HepG2 (cell line): ENCODE data around the gene NRSN2. TPM values are rescaled to one million over a fixed set of nuclear protein-coding genes. Genes with fewer than 3 reads are reported as not detected.

Experiments used
- ATAD3A ChIP-seq: sonication (generic); formaldehyde crosslinking; IDR thresholded peaks from 2 replicates; pipeline ENCODE4 v1.4.0; 2020; ENCODE audit warnings: missing genetic modification reagents
- CC2D1A ChIP-seq: sonication (generic); formaldehyde crosslinking; IDR thresholded peaks from 2 replicates; pipeline ENCODE4 v1.8.1; 2023; ENCODE audit warnings: mild to moderate bottlenecking, missing genetic modification reagents
- ERF ChIP-seq: IDR thresholded peaks from 2 replicates; pipeline ENCODE4 v1.6.1; 2018; ENCODE audit warnings: missing biosample characterization, missing genetic modification reagents
- FOXO4 ChIP-seq: sonication (generic); formaldehyde crosslinking; conservative IDR thresholded peaks from 2 replicates; pipeline ENCODE4 v1.8.1; 2023; ENCODE audit warnings: missing genetic modification reagents
- HNRNPK ChIP-seq: fragments of 200-400 bp; formaldehyde crosslinking; IDR thresholded peaks from 2 replicates; pipeline ENCODE4 v1.6.1; 2018; ENCODE audit warnings: low read length, low read depth, moderate library complexity, mild to moderate bottlenecking; ENCODE audit not compliant: poor library complexity, severe bottlenecking
- MNT ChIP-seq: fragments of 450-650 bp; IDR thresholded peaks from 2 replicates; pipeline ENCODE4 v1.6.1; 2016
- MTF1 ChIP-seq: sonication (generic); formaldehyde crosslinking; IDR thresholded peaks from 2 replicates; pipeline ENCODE4 v1.5.0; 2020; ENCODE audit warnings: missing genetic modification reagents
- NFRKB ChIP-seq: fragments of 450-650 bp; IDR thresholded peaks from 2 replicates; pipeline ENCODE4 v1.6.1; 2017
- PAX8 ChIP-seq: sonication (generic); formaldehyde crosslinking; IDR thresholded peaks from 2 replicates; pipeline ENCODE4 v1.8.0; 2022; ENCODE audit warnings: mild to moderate bottlenecking, missing genetic modification reagents, borderline replicate concordance
- PBX3 ChIP-seq: sonication (generic); formaldehyde crosslinking; IDR thresholded peaks from 2 replicates; pipeline ENCODE4 v1.8.1; 2023; ENCODE audit warnings: missing genetic modification reagents, inconsistent platforms, borderline replicate concordance
- POGZ ChIP-seq: sonication (generic); formaldehyde crosslinking; IDR thresholded peaks from 2 replicates; pipeline ENCODE4 v1.4.0; 2020; ENCODE audit warnings: mild to moderate bottlenecking, missing genetic modification reagents
- RAD21 ChIP-seq: fragments of 450-650 bp; formaldehyde crosslinking; IDR thresholded peaks from 2 replicates; pipeline ENCODE4 v1.5.0; 2020; ENCODE audit warnings: mild to moderate bottlenecking
- RNF2 ChIP-seq: fragments of 450-650 bp; conservative IDR thresholded peaks from 2 replicates; pipeline ENCODE4 v1.6.1; 2016; ENCODE audit warnings: low read depth
- RNF219 ChIP-seq: sonication (generic); formaldehyde crosslinking; IDR thresholded peaks from 2 replicates; pipeline ENCODE4 v1.5.0; 2020; ENCODE audit warnings: mild to moderate bottlenecking, missing genetic modification reagents
- SCMH1 ChIP-seq: sonication (generic); formaldehyde crosslinking; IDR thresholded peaks from 2 replicates; pipeline ENCODE4 v1.9.0; 2021; ENCODE audit warnings: missing genetic modification reagents, mild to moderate bottlenecking, borderline replicate concordance
- SNAPC2 ChIP-seq: sonication (generic); formaldehyde crosslinking; IDR thresholded peaks from 2 replicates; pipeline ENCODE4 v1.8.1; 2022; ENCODE audit warnings: mild to moderate bottlenecking, missing genetic modification reagents
- SRSF4 ChIP-seq: fragments of 200-400 bp; formaldehyde crosslinking; IDR thresholded peaks from one replicate; pipeline ENCODE4 v1.6.1; 2018; ENCODE audit warnings: mild to moderate bottlenecking, low read depth, low read length, moderate library complexity; ENCODE audit not compliant: poor library complexity, severe bottlenecking
- TCF7 ChIP-seq: sonication (generic); IDR thresholded peaks from 2 replicates; pipeline ENCODE4 v1.6.1; 2016; ENCODE audit warnings: antibody characterized with exemption, low read depth
- ZMYM3 ChIP-seq: sonication (generic); formaldehyde crosslinking; IDR thresholded peaks from 2 replicates; pipeline ENCODE4 v1.5.1; 2020; ENCODE audit warnings: mild to moderate bottlenecking, missing genetic modification reagents
- ZNF619 ChIP-seq: sonication (generic); formaldehyde crosslinking; IDR thresholded peaks from 2 replicates; pipeline ENCODE4 v1.4.0; 2020; ENCODE audit warnings: mild to moderate bottlenecking, missing genetic modification reagents
- ZNF674 ChIP-seq: sonication (generic); formaldehyde crosslinking; IDR thresholded peaks from 2 replicates; pipeline ENCODE4 v1.5.0; 2020; ENCODE audit warnings: low read depth, mild to moderate bottlenecking, missing genetic modification reagents
- polyA plus RNA-seq, 8 experiments: library from polyadenylated mRNA; depleted of rRNA in 3 of 8; stranded (reverse) in 7 of 8; unstranded in 1 of 8; fragments of >200 nt; fragmentation: Illumina TruSeq in 4 of 8; extraction: Trizol in 4 of 8; gene quantifications; 2 replicates each; pipeline versions ENCODE4 v1.2.1 to v1.2.3, GENCODE V29; 2011 to 2016; ENCODE audit warnings: low read depth in 4 of 8, missing spikeins in 1 of 8, mixed read lengths in 1 of 8; ENCODE audit not compliant: insufficient read depth in 1 of 8
- total RNA-seq, 5 experiments: library from RNA; depleted of rRNA; stranded (reverse); fragments of >200 nt; fragmentation: Illumina TruSeq; extraction: Trizol; gene quantifications; 2 replicates each; pipeline ENCODE4 v1.2.3, GENCODE V29; 2016; ENCODE audit warnings: low read depth in 1 of 5
- TF ChIP-seq, protein P1 (sequence below): IDR thresholded peaks from 2 replicates; pipeline ENCODE4 v1.6.1; 2016; ENCODE audit warnings: control low read depth
- TF ChIP-seq, protein P2 (sequence below): IDR thresholded peaks from 2 replicates; pipeline ENCODE4 v1.6.1; 2016; ENCODE audit warnings: mild to moderate bottlenecking, missing biosample characterization, missing genetic modification reagents

NRSN2 gene
- total and polyA plus RNA-seq, 2 of the 13 experiments (the other 11 are each of a cell fraction or from before 2014, with no cell fraction given): 32.3 to 49.4 TPM

DNA sequence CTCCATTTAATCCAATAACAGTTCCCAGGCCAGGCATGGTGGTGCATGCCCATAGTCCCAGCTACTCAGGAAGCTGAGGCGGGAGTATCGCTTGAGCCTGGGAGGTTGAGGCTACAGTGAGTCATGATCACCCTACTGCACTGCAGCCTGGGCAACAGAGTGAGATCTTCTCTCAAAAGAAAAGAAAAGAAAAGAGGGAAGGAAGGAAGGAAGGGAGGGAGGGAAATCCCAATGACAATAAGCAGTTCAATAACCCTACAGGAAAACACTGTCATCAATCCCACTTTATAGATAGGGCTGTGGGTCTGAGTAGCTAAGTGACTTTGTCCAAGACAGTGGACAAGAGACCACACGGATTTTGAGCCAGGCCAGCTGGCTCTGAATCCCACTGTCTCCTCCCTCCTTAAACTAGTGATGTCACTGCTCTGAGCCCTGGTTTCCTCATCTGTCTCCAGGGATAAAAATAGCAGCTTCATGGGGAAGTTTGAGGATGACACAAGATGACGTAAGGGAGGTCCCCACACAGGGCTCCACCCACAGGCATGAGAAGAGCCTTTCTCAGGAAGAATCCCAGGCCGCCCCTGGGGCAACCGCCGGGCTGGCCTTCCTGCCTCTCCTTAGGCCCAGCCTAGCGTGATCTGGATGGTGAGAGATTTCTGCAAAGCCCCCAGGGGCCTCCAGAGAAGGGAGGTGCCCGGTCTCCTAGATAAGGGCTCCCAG lies 26.4 kb downstream of the NRSN2 start (continued):
- TF ChIP-seq PBX3 (CRISPR knock-in tag) (no peak), MTF1 (CRISPR knock-in tag) (no peak), RNF2 (no peak), ATAD3A (CRISPR knock-in tag) (no peak), SRSF4 (no peak), MNT (no peak), RAD21 (CRISPR knock-in tag) (no peak), TCF7 (no peak), ERF (no peak), NFRKB (no peak), SNAPC2 (CRISPR knock-in tag) (no peak), ZMYM3 (CRISPR knock-in tag) (no peak), ZNF619 (CRISPR knock-in tag) (no peak), ZNF674 (no peak), RNF219 (CRISPR knock-in tag) (no peak), FOXO4 (CRISPR knock-in tag) (no peak), POGZ (CRISPR knock-in tag) (peak; percentile 26; the same call in 1 of the 2 replicates), SCMH1 (CRISPR knock-in tag) (no peak), CC2D1A (no peak), PAX8 (CRISPR knock-in tag) (no peak), HNRNPK (no peak)
- TF ChIP-seq, protein P1, sequence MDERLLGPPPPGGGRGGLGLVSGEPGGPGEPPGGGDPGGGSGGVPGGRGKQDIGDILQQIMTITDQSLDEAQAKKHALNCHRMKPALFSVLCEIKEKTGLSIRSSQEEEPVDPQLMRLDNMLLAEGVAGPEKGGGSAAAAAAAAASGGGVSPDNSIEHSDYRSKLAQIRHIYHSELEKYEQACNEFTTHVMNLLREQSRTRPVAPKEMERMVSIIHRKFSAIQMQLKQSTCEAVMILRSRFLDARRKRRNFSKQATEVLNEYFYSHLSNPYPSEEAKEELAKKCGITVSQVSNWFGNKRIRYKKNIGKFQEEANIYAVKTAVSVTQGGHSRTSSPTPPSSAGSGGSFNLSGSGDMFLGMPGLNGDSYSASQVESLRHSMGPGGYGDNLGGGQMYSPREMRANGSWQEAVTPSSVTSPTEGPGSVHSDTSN (CRISPR knock-in tag): no peak
- TF ChIP-seq, protein P2, sequence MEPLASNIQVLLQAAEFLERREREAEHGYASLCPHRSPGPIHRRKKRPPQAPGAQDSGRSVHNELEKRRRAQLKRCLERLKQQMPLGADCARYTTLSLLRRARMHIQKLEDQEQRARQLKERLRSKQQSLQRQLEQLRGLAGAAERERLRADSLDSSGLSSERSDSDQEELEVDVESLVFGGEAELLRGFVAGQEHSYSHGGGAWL: no peak
